Measurements from ENCODE around the gene MED13L. TPM values are rescaled to one million over a fixed set of nuclear protein-coding genes. Genes with fewer than 3 reads are reported as not detected.

Gene MED13L
- total RNA-seq, 4 donors from 2014 or later: 168 to 349 (median 246) TPM

DNA sequence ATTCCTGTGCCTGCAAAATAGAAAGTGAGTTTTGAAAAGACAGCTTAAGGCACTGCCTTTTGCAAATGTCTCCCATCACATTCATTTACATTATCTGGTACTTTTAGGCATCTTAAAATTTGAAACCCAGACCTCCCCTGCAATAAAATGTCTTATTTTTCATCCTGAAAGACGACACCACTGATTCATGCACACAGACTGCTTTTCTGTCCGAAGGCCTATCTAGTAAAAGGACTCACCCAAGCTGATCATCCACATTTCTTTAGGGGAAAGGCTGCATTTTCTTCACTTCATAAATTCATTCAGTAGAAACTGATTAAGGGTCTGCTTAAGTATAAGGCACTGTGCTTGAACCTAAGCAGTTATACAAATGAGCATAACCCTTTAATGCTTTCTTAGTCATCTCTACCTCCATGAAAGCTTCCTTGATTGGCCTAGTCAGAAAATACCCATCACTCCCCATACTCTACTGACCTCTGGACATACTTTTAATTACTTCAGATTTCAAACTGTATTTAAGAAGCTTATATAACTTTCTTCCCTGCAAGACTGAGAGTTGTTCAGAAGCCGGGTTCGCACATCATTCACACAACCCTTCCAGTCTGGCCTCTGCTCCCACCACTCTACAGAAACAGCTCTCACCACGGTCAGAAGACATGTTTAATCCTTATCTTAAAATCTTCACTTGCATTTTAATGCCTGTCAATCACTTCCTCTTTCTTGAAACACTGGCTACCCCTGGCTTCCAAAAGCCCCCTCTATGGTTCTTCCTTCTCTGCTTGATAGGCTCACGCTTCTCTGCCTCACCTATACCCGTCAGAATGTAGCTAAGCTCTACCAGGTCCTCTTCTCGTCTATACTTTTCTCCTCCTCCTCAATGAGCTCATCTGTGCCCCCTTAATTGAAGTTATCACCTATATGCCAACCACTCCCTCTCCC is 288.6 kb downstream of the MED13L start:
- H3K36me3 ChIP-seq: peaks cover 23 to 25% of the 10 kb centered on the region in 2 donors
- no peak for DNase-seq
- WGBS, 2 donors: 89 to 91% methylated on average over 8 of the region's 8 CpGs
- intact Hi-C loops (cut with DNase I): no loop called here
- no peaks in the 10 kb centered on the region for H3K27me3 ChIP-seq
- no peak overlapping the region for H3K27ac ChIP-seq
- TF ChIP-seq POLR2A (IDR thresholded peaks at IDR 0.05): no peak
- TF ChIP-seq, protein P1, sequence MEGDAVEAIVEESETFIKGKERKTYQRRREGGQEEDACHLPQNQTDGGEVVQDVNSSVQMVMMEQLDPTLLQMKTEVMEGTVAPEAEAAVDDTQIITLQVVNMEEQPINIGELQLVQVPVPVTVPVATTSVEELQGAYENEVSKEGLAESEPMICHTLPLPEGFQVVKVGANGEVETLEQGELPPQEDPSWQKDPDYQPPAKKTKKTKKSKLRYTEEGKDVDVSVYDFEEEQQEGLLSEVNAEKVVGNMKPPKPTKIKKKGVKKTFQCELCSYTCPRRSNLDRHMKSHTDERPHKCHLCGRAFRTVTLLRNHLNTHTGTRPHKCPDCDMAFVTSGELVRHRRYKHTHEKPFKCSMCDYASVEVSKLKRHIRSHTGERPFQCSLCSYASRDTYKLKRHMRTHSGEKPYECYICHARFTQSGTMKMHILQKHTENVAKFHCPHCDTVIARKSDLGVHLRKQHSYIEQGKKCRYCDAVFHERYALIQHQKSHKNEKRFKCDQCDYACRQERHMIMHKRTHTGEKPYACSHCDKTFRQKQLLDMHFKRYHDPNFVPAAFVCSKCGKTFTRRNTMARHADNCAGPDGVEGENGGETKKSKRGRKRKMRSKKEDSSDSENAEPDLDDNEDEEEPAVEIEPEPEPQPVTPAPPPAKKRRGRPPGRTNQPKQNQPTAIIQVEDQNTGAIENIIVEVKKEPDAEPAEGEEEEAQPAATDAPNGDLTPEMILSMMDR (IDR thresholded peaks at IDR 0.05): no peak
- H3K4me3 ChIP-seq (replicated peaks in 1 of 3): no peak overlapping the region
- no peaks in the 10 kb centered on the region for H3K9me3 ChIP-seq
- H3K4me1 ChIP-seq: peaks cover 5 to 7% of the 10 kb centered on the region in 2 donors

DNA sequence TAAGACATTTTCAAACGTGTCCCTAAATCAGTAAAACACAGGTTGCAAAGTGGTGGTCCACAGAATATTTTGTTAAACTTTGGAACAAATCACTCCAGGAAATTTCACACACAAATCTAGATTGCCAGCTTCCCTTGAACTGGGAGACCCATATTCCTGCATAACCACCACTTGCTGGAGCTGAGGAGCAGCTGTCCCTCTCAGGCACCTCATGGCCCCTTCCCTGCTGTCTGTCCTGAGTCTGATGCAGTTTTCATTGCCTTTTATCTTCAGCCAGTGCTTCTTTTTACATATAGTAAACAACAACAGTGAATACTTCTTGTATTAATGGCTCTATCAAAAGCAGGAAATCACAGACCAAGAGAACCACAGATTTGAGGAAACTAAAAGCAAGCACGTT is 289.3 kb downstream of the MED13L start:
- no peak for DNase-seq
- intact Hi-C loops (cut with DNase I): no loop called here
- Histone ChIP-seq H3K4me3 (replicated peaks in 1 of 3) (no peak overlapping the region), H3K36me3 (peaks cover 23 to 29% of the 10 kb centered on the region in 2 donors), H3K4me1 (peaks cover 5 to 7% of the 10 kb centered on the region in 2 donors), H3K9me3 (no peaks in the 10 kb centered on the region), H3K27ac (no peak overlapping the region), H3K27me3 (no peaks in the 10 kb centered on the region)
- TF ChIP-seq POLR2A (IDR thresholded peaks at IDR 0.05): no peak
- TF ChIP-seq, protein P1 (IDR thresholded peaks at IDR 0.05): no peak
- WGBS, 2 donors: 45 to 59% methylated on average over 2 of the region's 2 CpGs

DNA sequence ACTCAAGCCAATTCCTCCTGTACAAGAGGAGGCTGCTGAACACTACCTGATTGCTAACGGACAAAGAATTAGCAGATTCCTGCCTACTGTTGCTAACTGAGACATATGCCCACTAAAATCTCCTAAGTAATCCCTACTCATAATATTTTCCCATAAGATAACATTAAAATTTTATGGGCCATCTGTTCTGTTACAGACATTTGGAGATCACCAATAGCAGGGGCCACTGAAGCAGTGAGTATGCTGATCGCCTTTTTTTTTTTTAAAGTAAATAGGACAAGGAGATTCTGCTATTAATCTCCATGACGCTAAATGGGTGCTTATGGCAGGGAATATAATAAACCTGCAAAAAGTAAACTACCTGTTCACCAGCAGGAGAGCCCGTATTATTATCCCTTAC is 292.9 kb downstream of the MED13L start:
- H3K4me1 ChIP-seq: no peaks in the 10 kb centered on the region
- H3K27me3 ChIP-seq: no peaks in the 10 kb centered on the region
- DNase-seq: no peak
- no peak for TF ChIP-seq POLR2A (IDR thresholded peaks at IDR 0.05)
- TF ChIP-seq, protein P1 (IDR thresholded peaks at IDR 0.05): no peak
- H3K9me3 ChIP-seq: no peaks in the 10 kb centered on the region
- 97% methylated on average over 4 of the region's 4 CpGs for WGBS, 2 donors
- no peak overlapping the region for H3K27ac ChIP-seq
- peaks cover 36 to 45% of the 10 kb centered on the region in 2 donors for H3K36me3 ChIP-seq
- intact Hi-C loops (cut with DNase I): no loop called here
- no peak overlapping the region for H3K4me3 ChIP-seq (replicated peaks in 1 of 3)

DNA sequence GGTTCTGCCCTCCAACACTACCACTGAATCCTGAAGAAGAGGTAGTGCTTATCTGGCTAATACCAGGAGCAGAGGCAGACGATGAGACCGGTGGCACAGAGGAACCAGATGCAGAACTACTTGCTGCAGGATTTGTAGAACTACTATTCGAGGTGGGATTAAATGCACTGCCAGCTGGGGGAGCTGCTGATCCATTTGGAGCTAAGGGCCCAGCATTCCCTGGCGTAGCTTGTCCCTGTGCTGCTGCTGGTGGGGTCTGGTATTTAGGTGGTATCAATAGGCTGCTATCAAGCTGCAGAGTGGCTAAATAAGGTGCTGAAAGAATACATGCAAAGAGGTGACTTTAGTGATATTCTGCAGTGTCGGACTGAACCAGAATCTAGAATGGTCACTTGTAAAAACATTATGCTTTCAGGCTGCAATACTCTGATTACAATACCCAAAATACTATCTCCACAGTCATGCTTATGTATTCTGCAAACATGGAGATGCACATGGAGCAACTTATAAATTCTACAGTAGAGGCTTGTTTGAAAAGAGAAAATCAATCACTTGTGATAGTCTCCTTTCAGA is 294.2 kb downstream of the MED13L start:
- peaks cover 36 to 46% of the 10 kb centered on the region in 2 donors for H3K36me3 ChIP-seq
- H3K4me3 ChIP-seq (replicated peaks in 1 of 3): no peak overlapping the region
- no peaks in the 10 kb centered on the region for H3K27me3 ChIP-seq
- H3K4me1 ChIP-seq: no peaks in the 10 kb centered on the region
- H3K9me3 ChIP-seq: no peaks in the 10 kb centered on the region
- no peak for TF ChIP-seq POLR2A (IDR thresholded peaks at IDR 0.05)
- TF ChIP-seq, protein P1 (IDR thresholded peaks at IDR 0.05): no peak
- 84 to 88% methylated on average over 5 of the region's 5 CpGs for WGBS, 2 donors
- intact Hi-C loops (cut with DNase I): no loop called here
- DNase-seq: no peak
- no peak overlapping the region for H3K27ac ChIP-seq

DNA sequence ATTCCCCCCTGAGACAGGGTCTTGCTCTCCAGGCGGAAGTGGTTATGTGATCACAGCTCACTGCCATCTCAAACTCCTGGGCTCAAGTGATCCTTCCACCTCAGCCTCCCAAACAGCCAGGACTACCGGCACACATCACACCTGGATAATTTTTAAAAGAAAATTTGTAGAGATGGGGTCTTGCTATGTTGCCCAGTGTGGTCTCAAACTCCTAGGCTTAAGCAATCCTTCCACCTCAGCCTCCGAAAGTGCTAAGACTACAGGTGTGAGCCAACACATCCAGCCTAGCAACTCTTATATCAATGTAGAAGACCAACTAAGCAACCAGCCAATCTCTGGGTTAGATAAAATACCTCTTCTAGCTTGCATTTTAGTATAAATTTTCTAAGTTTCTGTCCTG is 297.2 kb downstream of the MED13L start:
- WGBS, 2 donors: 83 to 94% methylated on average over 3 of the region's 3 CpGs

More for the DNA sequence above, 297.2 kb downstream of the MED13L start:
- H3K27ac ChIP-seq: no peak overlapping the region
- TF ChIP-seq, protein P1 (IDR thresholded peaks at IDR 0.05): no peak
- no peak for TF ChIP-seq POLR2A (IDR thresholded peaks at IDR 0.05)
- no peaks in the 10 kb centered on the region for H3K4me1 ChIP-seq
- no peaks in the 10 kb centered on the region for H3K9me3 ChIP-seq
- intact Hi-C loops (cut with DNase I): no loop called here
- peaks cover 24 to 42% of the 10 kb centered on the region in 2 donors for H3K36me3 ChIP-seq
- H3K4me3 ChIP-seq (replicated peaks in 1 of 3): no peak overlapping the region
- no peaks in the 10 kb centered on the region for H3K27me3 ChIP-seq
- no peak for DNase-seq

Measured in thyroid gland (tissue), 4 donors.